IMR-90 (cell line): ENCODE measurements around the gene LDLRAD4. TPM values are rescaled to one million over a fixed set of nuclear protein-coding genes. Genes with fewer than 3 reads are reported as not detected.

Source experiments
- ATAC-seq: fragments of 200-7000 bp; cut with Tn5 transposase; 2 replicates; pipeline ENCODE4 v1.9.1; 2020; ENCODE audit warnings: low read depth, mild to moderate bottlenecking, moderate library complexity
- BruUV-seq: library from RNA; stranded (reverse); fragments of 400-500 nt; replicated peaks from 2 replicates; lab custom pipeline; 2021; lab: Mats Ljungman, UMichigan
- CTCF ChIA-PET: fragments of 300-600 bp; formaldehyde crosslinking; extraction: SDS; loops from one replicate; lab custom pipeline; 2021; ENCODE audit warnings: antibody characterized with exemption; lab: Yijun Ruan, JAX
- POLR2A ChIA-PET: fragments of 300-600 bp; sonication (Branson Sonifier 250); formaldehyde crosslinking; loops from one replicate; lab custom pipeline; 2022; ENCODE audit warnings: antibody characterized with exemption; ENCODE audit not compliant: unreplicated experiment; lab: Charles Lee
- DNase-seq: peaks from one replicate; pipeline ENCODE4 v3.0.0; 2013
- H2AFZ ChIP-seq: replicated peaks from 2 replicates; pipeline ENCODE3; 2013; ENCODE audit warnings: low read length, mild to moderate bottlenecking; ENCODE audit not compliant: poor library complexity
- H2AK5ac ChIP-seq: 2 replicates; pipeline ENCODE4 v1.6.1; 2013; ENCODE audit warnings: low read depth, low read length, inconsistent platforms
- H2AK9ac ChIP-seq: replicated peaks from 2 replicates; pipeline ENCODE3; 2013; ENCODE audit warnings: mild to moderate bottlenecking, low read depth, low read length, moderate library complexity; ENCODE audit not compliant: poor library complexity
- H2BK120ac ChIP-seq: 2 replicates; pipeline ENCODE4 v1.6.1; 2013; ENCODE audit warnings: low read depth, low read length, inconsistent platforms
- H2BK15ac ChIP-seq: 3 replicates; pipeline ENCODE4 v1.6.1; 2013; ENCODE audit warnings: low read depth, low read length, inconsistent platforms
- H2BK20ac ChIP-seq: 2 replicates; pipeline ENCODE4 v1.6.1; 2013; ENCODE audit warnings: low read depth, mild to moderate bottlenecking, inconsistent platforms, low read length, moderate library complexity
- H2BK5ac ChIP-seq: 2 replicates; pipeline ENCODE4 v1.6.1; 2013; ENCODE audit warnings: mild to moderate bottlenecking, low read depth, low read length, inconsistent platforms; ENCODE audit not compliant: poor library complexity, severe bottlenecking
- H3K14ac ChIP-seq: replicated peaks from 2 replicates; pipeline ENCODE4 v1.6.1; 2013; ENCODE audit warnings: low read depth, low read length, inconsistent platforms
- H3K18ac ChIP-seq: 2 replicates; pipeline ENCODE4 v1.6.1; 2013; ENCODE audit warnings: low read depth, low read length, control low read depth
- H3K23ac ChIP-seq: 2 replicates; pipeline ENCODE4 v1.6.1; 2013; ENCODE audit warnings: low read depth, low read length, inconsistent platforms
- H3K27ac ChIP-seq: 2 replicates; pipeline ENCODE4 v1.5.1; 2013; ENCODE audit warnings: mild to moderate bottlenecking, control low read depth, low read length; ENCODE audit not compliant: insufficient read depth
- H3K27me3 ChIP-seq: 2 replicates; pipeline ENCODE4 v1.6.1; 2013; ENCODE audit warnings: low read length; ENCODE audit not compliant: control insufficient read depth, insufficient read depth
- H3K36me3 ChIP-seq: 2 replicates; pipeline ENCODE4 v1.6.1; 2013; ENCODE audit warnings: low read length, mixed read lengths; ENCODE audit not compliant: control insufficient read depth, insufficient read depth
- H3K4ac ChIP-seq: 2 replicates; pipeline ENCODE4 v1.6.1; 2013; ENCODE audit warnings: low read depth, low read length, inconsistent platforms
- H3K4me1 ChIP-seq: 2 replicates; pipeline ENCODE4 v1.6.1; 2013; ENCODE audit warnings: low read length, mixed read lengths; ENCODE audit not compliant: control insufficient read depth, insufficient read depth
- H3K4me2 ChIP-seq: 2 replicates; pipeline ENCODE4 v1.6.1; 2013; ENCODE audit warnings: low read depth, mild to moderate bottlenecking, control low read depth, low read length, moderate library complexity
- H3K4me3 ChIP-seq: 2 replicates; pipeline ENCODE4 v1.5.1; 2013; ENCODE audit warnings: low read depth, mild to moderate bottlenecking, control low read depth, low read length, moderate library complexity; ENCODE audit not compliant: insufficient read depth
- H3K56ac ChIP-seq: 2 replicates; pipeline ENCODE4 v1.6.1; 2013; ENCODE audit warnings: low read length, inconsistent platforms; ENCODE audit not compliant: insufficient read depth; ENCODE audit errors: extremely low read depth
- H3K79me1 ChIP-seq, 2 experiments: 2 replicates each; pipeline ENCODE4 v1.6.1; 2013; ENCODE audit warnings: low read length in 2 of 2, inconsistent platforms in 1 of 2, low read depth in 1 of 2
- H3K9ac ChIP-seq: 2 replicates; pipeline ENCODE4 v1.6.1; 2013; ENCODE audit warnings: low read depth, low read length, control low read depth
- H3K9me1 ChIP-seq: 2 replicates; pipeline ENCODE4 v1.6.1; 2013; ENCODE audit warnings: low read length, inconsistent platforms; ENCODE audit not compliant: insufficient read depth
- H3K9me3 ChIP-seq: 2 replicates; pipeline ENCODE4 v1.6.1; 2013; ENCODE audit warnings: low read length; ENCODE audit not compliant: control insufficient read depth, insufficient read depth
- H4K20me1 ChIP-seq: 2 replicates; pipeline ENCODE4 v1.6.1; 2013; ENCODE audit warnings: low read length, inconsistent platforms; ENCODE audit not compliant: insufficient read depth
- H4K5ac ChIP-seq: 2 replicates; pipeline ENCODE4 v1.6.1; 2013; ENCODE audit warnings: mild to moderate bottlenecking, low read depth, low read length, control low read depth
- H4K8ac ChIP-seq, 2 experiments: 2 replicates each; pipeline ENCODE4 v1.6.1; 2013; ENCODE audit warnings: low read depth in 2 of 2, low read length in 2 of 2, control low read depth in 1 of 2, inconsistent platforms in 1 of 2
- H4K91ac ChIP-seq: 2 replicates; pipeline ENCODE4 v1.6.1; 2013; ENCODE audit warnings: low read depth, low read length, inconsistent platforms; ENCODE audit not compliant: insufficient read depth
- CEBPB ChIP-seq: IDR thresholded peaks from 2 replicates; pipeline ENCODE4 v1.6.1; 2012; ENCODE audit warnings: low read depth, low read length, improper control_type of control experiment
- FOS ChIP-seq: fragments of 150-350 bp; IDR thresholded peaks from 2 replicates; pipeline ENCODE4 v1.6.1; 2016; ENCODE audit warnings: low read depth, low read length
- MAFK ChIP-seq: IDR thresholded peaks from 2 replicates; pipeline ENCODE4 v1.6.1; 2012; ENCODE audit warnings: low read depth, low read length, improper control_type of control experiment
- MXI1 ChIP-seq: IDR thresholded peaks from 2 replicates; pipeline ENCODE4 v1.6.1; 2012; ENCODE audit warnings: low read depth, mild to moderate bottlenecking, low read length, moderate library complexity, borderline replicate concordance
- NFE2L2 ChIP-seq: fragments of 150-350 bp; IDR thresholded peaks from 2 replicates; pipeline ENCODE4 v1.6.1; 2016; ENCODE audit warnings: low read depth, mild to moderate bottlenecking, low read length
- POLR2A ChIP-seq: IDR thresholded peaks from 2 replicates; pipeline ENCODE4 v1.6.1; 2012; ENCODE audit warnings: mild to moderate bottlenecking, low read depth, low read length
- RAD21 ChIP-seq: IDR thresholded peaks from 2 replicates; pipeline ENCODE4 v1.6.1; 2012; ENCODE audit warnings: low read length, improper control_type of control experiment
- RFX5 ChIP-seq: IDR thresholded peaks from 2 replicates; pipeline ENCODE4 v1.8.0; 2012; ENCODE audit warnings: low read depth, mild to moderate bottlenecking, low read length, moderate library complexity
- WGBS, 2 experiments: methylation state at CpG; one replicate each; pipeline versions ENCODE4 v1.1.5 to v1.1.7; 2013; ENCODE audit warnings: missing lambda C conversion rate in 2 of 2; ENCODE audit not compliant: insufficient read length in 1 of 2; ENCODE audit errors: extremely low coverage in 2 of 2; 5-methylcytosine and 5-hydroxymethylcytosine counted together
- dilution Hi-C: fragments of 300-500 bp; cut with HindIII; formaldehyde crosslinking; loops from one replicate; pipeline ENCODE4 v1.14.3; 2018; ENCODE audit warnings: low sequenced_read_pairs; ENCODE audit not compliant: unreplicated experiment
- in situ Hi-C: fragments of 300-500 bp; cut with MboI; formaldehyde crosslinking; loops from 3 replicates; pipeline ENCODE4 v1.14.3; 2019; ENCODE audit warnings: low sequenced_read_pairs, inconsistent platforms, mixed read lengths
- intact Hi-C: fragments of 100-400 bp; cut with micrococcal nuclease; formaldehyde crosslinking; loops from 2 replicates; pipeline ENCODE4 v1.10.0; 2022
- polyA plus RNA-seq, 3 experiments: library from polyadenylated mRNA; depleted of rRNA; stranded (reverse); fragments of >200 nt; gene quantifications; 2 replicates each; pipeline ENCODE4 v1.2.3, GENCODE V29; 2012; ENCODE audit warnings: low replicate concordance in 1 of 3
- total RNA-seq: library from RNA; depleted of rRNA; stranded (reverse); fragments of >200 nt; gene quantifications from 2 replicates; pipeline ENCODE4 v1.2.3, GENCODE V29; 2012
- TF ChIP-seq, protein P1 (sequence below): fragments of 150-350 bp; IDR thresholded peaks from 2 replicates; pipeline ENCODE4 v1.6.1; 2016; ENCODE audit warnings: low read depth, mild to moderate bottlenecking, low read length, moderate library complexity, borderline replicate concordance

LDLRAD4 gene
- total and polyA plus RNA-seq, 2 of the 4 experiments (the other 2 are of a cell fraction), result not detected

DNA sequence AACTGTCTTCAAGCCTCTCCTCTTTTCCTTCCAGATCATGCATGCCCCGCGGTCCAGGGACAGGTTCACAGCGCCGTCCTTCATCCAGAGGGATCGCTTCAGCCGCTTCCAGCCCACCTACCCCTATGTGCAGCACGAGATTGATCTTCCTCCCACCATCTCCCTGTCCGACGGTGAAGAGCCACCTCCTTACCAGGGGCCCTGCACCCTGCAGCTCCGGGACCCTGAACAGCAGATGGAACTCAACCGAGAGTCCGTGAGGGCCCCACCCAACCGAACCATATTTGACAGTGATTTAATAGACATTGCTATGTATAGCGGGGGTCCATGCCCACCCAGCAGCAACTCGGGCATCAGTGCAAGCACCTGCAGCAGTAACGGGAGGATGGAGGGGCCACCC lies 426.5 kb downstream of the LDLRAD4 start:
- Histone ChIP-seq H3K4ac (no peak overlapping the region), H4K8ac (no peak overlapping the region), H3K9me3 (0 out of 2 replicates have a peak, but pooled peaks cover 2% of the 10 kb centered on the region), H2AK5ac (no peak overlapping the region), H3K27me3 (peaks cover 30% of the 10 kb centered on the region), H3K9ac (no peak overlapping the region), H3K36me3 (no peaks in the 10 kb centered on the region), H3K4me2 (no peak overlapping the region), H2BK20ac (no peak overlapping the region), H3K4me1 (no peaks in the 10 kb centered on the region), H4K5ac (no peak overlapping the region), H3K79me1 (no peaks in the 10 kb centered on the region), H3K4me3 (no peak overlapping the region), H4K20me1 (no peaks in the 10 kb centered on the region), H2BK5ac (no peak overlapping the region), H3K27ac (no peak overlapping the region), H2AFZ (no peak overlapping the region), H2BK15ac (no peak overlapping the region), H2BK120ac (no peak overlapping the region), H3K23ac (no peak overlapping the region), H3K9me1 (no peaks in the 10 kb centered on the region), H4K91ac (no peak overlapping the region), H3K56ac (no peak overlapping the region), H3K14ac (no peak overlapping the region), H2AK9ac (no peak overlapping the region), H3K18ac (no peak overlapping the region)
- 80% methylated on average over 2 of the region's 16 CpGs; no CpG with 5 or more reads in 1 of the 2 experiments for WGBS, 2 experiments
- intact Hi-C loops, result no loop called here
- DNase-seq (no peak), ATAC-seq (no peak)
- TF ChIP-seq, protein P1, sequence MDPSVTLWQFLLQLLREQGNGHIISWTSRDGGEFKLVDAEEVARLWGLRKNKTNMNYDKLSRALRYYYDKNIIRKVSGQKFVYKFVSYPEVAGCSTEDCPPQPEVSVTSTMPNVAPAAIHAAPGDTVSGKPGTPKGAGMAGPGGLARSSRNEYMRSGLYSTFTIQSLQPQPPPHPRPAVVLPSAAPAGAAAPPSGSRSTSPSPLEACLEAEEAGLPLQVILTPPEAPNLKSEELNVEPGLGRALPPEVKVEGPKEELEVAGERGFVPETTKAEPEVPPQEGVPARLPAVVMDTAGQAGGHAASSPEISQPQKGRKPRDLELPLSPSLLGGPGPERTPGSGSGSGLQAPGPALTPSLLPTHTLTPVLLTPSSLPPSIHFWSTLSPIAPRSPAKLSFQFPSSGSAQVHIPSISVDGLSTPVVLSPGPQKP, result no peak
- no peak for TF ChIP-seq MXI1
- no peak for TF ChIP-seq CEBPB
- TF ChIP-seq RAD21, result no peak
- TF ChIP-seq NFE2L2, result no peak
- no peak for TF ChIP-seq FOS
- TF ChIP-seq RFX5, result no peak
- TF ChIP-seq POLR2A, result no peak
- TF ChIP-seq MAFK, result no peak
- BruUV-seq, result no TSS peak
- dilution Hi-C loops, result no loop called here
- CTCF ChIA-PET, result no interaction called here
- POLR2A ChIA-PET, result interaction anchor here (0.5 kb wide), 1 partner anchor 1372 kb away, joined by 3 read pairs; no protein-coding TSS in a partner anchor
- in situ Hi-C loops, result loop anchor here (25.0 kb wide), 2 partner anchors 633 to 883 kb away; no protein-coding TSS in a partner anchor
